Measurements from ENCODE around the gene MMP20.

- no peak for TF ChIP-seq CREB1 (CRISPR knock-in tag; IDR thresholded peaks at IDR 0.05; ENCODE audit: low read depth)
- no peak for TF ChIP-seq CTCF (conservative IDR thresholded peaks at IDR 0.05; ENCODE audit: low read depth in 2 of 2)
- TF ChIP-seq REST (IDR thresholded peaks at IDR 0.05; ENCODE audit: unreplicated experiment), result no peak
Measured at GRCh38 chr11:102552447-102553194, 72.5 kb downstream of the MMP20 start.
